VCaP (cell line): ENCODE measurements around the gene PAPOLB.

ENCODE experiments used
- H3K27ac ChIP-seq: fragments of 450-650 bp; 2 replicates; pipeline ENCODE4 v1.5.1; 2017
- CTCF ChIP-seq: fragments of 450-650 bp; conservative IDR thresholded peaks from 2 replicates; pipeline ENCODE4 v1.5.1; 2017; ENCODE audit warnings: mild to moderate bottlenecking, moderate library complexity

PAPOLB gene

GRCh38 chr7:4861673-4862072 is at the start of gene PAPOLB:
Gene PAPOLB, minus strand, starts transcription at chr7:4862030. Its CDS starts 220 bp downstream, at chr7:4861810.
- H3K27ac ChIP-seq = no peak within 1 kb of the TSS
- TF ChIP-seq CTCF = no peak

- TF ChIP-seq CTCF = no peak
- H3K27ac ChIP-seq = no peak overlapping the region
These were observed 49.4 kb upstream of the PAPOLB start for GRCh38 chr7:4911111-4911828.

- TF ChIP-seq CTCF = no peak
- H3K27ac ChIP-seq = no peak overlapping the region
These were observed 44.9 kb upstream of the PAPOLB start for GRCh38 chr7:4906682-4907081.

- H3K27ac ChIP-seq = no peak overlapping the region
- TF ChIP-seq CTCF = no peak
These were observed 43.3 kb upstream of the PAPOLB start for GRCh38 chr7:4905171-4905570.

GRCh38 chr7:4904346-4904745 is 42.5 kb upstream of the PAPOLB start:
- no peak for TF ChIP-seq CTCF
- no peak overlapping the region for H3K27ac ChIP-seq

GRCh38 chr7:4895766-4896165 is 33.9 kb upstream of the PAPOLB start:
- TF ChIP-seq CTCF = no peak
- H3K27ac ChIP-seq = no peak overlapping the region

GRCh38 chr7:4894482-4894881 is 32.7 kb upstream of the PAPOLB start:
- TF ChIP-seq CTCF = no peak
- no peak overlapping the region for H3K27ac ChIP-seq
